GM23338 (cell line): ENCODE measurements around the gene PSMB3.

Experiments
- CREB1 ChIP-seq: fragments of 250-450 bp; sonication (Bioruptor Pico); IDR thresholded peaks from 2 replicates; pipeline ENCODE4 v1.5.0; 2020; ENCODE audit warnings: low read depth, mild to moderate bottlenecking, moderate library complexity
- CTCF ChIP-seq, 2 experiments: fragments of 200-600 bp in 1 of 2; sonication (generic) in 1 of 2; conservative IDR thresholded peaks; 2 replicates each; pipeline versions ENCODE4 v1.5.1 to v1.6.1; 2016 to 2017; ENCODE audit warnings: antibody characterized with exemption in 2 of 2, low read depth in 2 of 2, mild to moderate bottlenecking in 2 of 2, moderate library complexity in 1 of 2

GRCh38 chr17:38730526-38731379 lies 21.8 kb upstream of the PSMB3 start:
- TF ChIP-seq CREB1 (CRISPR knock-in tag) (no peak), CTCF (conservative IDR thresholded peaks at IDR 0.05; ENCODE audit: low read depth in 2 of 2) (no peak)
